Cortex of kidney (tissue), 1 donor: Measurements from ENCODE around the gene ERN1.

Experiments
- DNase-seq: peaks from one replicate; lab custom pipeline; 2025; lab: John Stamatoyannopoulos, UW

Gene ERN1

DNA sequence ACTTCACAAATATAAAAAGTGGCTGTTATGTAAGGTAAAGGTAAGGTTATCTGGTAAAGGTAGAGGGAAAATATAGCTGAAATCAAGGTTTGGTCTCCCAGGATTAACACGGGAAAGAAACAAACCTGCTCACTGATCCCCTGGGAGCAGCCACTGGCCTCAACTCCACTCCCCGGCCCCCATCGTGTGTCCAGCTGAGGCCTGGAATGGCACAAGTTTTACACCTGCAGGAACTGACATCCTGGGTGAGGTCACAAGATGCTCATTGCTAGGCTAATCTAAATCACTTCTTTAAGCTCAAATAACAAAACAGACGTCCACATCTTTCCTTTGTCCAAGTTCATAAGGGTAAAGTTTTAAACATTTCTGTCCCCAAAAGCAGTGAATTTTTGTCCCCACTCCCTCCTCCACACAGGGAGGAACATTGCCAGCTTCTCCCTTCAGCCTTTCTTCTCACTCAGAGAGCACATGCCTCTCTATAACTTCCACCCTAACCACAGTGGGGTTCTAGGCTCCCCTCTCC is 46.3 kb downstream of the ERN1 start:
- no peak for DNase-seq

DNA sequence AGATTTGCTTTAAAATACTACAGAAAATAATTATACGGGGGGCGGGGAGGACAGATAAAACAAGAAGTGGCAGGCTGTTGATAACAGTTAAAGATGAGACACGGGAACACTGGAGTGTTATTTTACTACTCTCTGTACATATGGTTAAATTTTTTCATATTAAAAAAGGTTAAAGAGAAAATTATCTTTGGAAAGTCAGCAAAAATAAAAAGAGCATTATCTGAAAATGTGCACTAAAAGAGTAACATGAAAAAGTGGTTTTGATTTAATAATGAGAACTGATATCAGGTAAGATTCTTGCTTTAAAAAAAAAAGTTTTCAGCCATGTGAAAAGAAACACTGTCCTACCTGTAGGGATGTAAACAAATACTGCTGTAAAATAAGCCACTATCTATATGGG is 46.9 kb downstream of the ERN1 start:
- no peak for DNase-seq

GRCh38 chr17:64081802-64082799 is 47.8 kb downstream of the ERN1 start:
- DNase-seq = no peak

DNA sequence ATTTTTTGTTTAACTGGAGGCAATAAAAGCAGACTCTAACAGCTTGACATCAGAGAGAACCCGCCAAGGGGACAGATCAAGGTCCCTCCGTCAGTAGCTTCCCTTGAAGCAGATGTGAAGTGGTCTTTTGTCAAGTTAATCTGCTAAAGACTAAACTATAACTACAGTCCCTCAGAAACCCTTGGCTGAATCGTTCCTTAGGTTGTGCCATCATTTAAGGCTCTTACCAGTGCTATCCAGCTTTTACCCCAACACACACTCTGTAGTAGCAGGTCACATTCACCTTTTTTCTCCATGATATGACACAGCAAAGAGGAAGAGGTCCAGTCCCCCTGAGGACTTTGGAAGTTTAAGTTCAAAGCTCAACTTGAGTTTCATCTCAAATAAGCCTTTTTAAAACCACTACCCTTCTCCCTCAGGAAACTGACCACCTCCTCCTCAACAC is 49.7 kb downstream of the ERN1 start:
- no peak for DNase-seq

- no peak for DNase-seq
Measured at GRCh38 chr17:64077379-64077778, 52.6 kb downstream of the ERN1 start.

GRCh38 chr17:64075913-64076312 is 54.0 kb downstream of the ERN1 start:
- no peak for DNase-seq

DNA sequence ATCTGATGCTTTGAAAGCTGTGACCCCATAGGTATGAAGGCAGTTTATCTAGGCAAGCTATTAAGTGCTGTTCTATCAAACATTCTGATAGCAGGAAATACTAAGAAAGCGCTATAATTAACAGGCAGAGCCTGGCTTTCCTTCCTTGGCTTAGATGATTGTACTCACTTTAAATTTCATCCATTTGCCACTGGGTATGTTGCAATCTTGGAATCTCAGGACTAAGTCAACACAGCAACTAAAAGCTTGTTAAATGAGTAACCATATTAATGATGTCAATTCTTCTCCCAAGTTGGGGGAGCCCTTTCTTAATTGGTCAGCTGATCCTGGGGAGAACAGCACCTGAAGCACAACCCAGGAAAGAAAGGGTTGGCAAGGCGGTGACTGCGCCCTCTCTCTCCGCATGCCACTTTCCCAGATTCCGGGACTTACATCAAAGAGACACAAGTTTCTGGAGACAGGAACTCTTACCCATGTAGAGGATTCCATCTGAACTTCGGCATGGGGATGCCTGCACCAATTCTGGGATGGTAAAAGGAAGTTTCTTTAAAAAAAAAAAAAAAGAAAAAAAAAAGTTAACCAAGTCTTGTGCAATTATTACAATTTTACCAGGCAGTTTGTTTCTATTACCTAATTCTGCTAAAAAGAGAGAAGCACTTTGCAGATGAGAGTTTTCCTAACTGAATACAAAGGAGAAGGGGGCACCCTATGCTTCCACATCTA is 55.1 kb downstream of the ERN1 start:
- no peak for DNase-seq

- no peak for DNase-seq
Measured at GRCh38 chr17:64073771-64074703, 55.9 kb downstream of the ERN1 start.

DNA sequence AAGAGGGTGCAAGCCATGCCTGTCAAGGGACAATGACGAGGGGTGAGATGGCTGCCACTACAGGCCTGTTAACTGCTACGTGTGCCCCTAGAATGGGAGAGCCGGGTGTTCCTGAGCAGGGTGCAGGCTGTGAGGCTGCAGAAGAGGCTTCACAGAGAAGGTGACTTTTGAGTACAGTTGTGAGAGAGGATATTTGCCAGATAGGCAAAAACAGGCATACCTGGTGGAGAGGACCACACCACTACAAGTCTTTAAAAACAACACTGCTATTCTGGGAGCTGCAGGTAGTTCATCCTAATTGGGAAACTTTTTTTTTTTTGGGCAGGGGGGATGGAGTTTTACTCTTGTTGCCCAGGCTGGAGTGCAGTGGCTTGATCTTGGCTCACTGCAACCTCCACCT is 58.8 kb downstream of the ERN1 start:
- no peak for DNase-seq

GRCh38 chr17:64070213-64070612 is 59.7 kb downstream of the ERN1 start:
- DNase-seq = no peak

- no peak for DNase-seq
Measured at GRCh38 chr17:64069143-64069542, 60.8 kb downstream of the ERN1 start.

GRCh38 chr17:64067657-64068056 is 62.3 kb downstream of the ERN1 start:
- DNase-seq = no peak

DNA sequence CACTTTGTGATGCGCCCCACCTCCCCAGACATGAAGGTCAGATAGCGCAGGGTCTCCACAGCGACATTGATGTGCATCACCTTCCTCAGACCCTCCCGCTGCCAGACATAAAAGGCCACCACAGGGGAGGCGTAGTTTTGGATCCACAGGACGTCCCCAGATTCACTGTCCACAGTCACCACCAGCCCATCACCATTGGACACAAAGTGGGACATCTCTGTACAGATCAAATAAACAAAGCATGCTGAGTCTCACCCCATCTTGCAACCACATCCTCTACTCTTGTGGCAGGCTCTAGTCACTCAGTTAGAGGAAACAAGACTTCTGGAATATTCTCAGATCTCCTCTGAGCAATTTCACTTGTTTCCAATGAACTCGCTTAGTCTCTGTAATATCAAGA is 63.2 kb downstream of the ERN1 start:
- no peak for DNase-seq

DNA sequence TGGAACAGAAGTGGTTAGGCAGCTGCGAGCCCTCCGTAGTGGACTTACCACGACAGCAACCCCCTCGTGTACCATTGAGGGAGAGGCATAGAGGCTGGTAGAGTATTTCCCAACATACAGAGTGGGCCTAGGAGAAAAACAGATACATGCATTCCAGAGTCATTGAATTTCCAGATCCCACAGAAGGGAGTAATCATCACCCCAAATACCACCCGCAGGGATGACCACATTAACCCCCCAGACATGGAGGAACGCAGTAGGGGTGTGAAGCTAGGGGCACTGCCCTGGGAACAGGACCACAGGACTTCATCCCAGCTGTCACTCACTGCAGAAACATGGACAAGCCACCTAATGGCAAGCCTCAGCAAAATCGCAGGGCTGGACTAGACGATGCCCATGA is 64.8 kb downstream of the ERN1 start:
- DNase-seq = no peak

- DNase-seq = no peak
Measured at GRCh38 chr17:64064331-64064730, 65.6 kb downstream of the ERN1 start.

GRCh38 chr17:64063766-64064224 is 66.1 kb downstream of the ERN1 start:
- no peak for DNase-seq

GRCh38 chr17:64063088-64063487 is 66.9 kb downstream of the ERN1 start:
- no peak for DNase-seq

- no peak for DNase-seq
Measured at GRCh38 chr17:64061178-64061898, 68.6 kb downstream of the ERN1 start.

GRCh38 chr17:64060331-64060730 is 69.6 kb downstream of the ERN1 start:
- DNase-seq = no peak

DNA sequence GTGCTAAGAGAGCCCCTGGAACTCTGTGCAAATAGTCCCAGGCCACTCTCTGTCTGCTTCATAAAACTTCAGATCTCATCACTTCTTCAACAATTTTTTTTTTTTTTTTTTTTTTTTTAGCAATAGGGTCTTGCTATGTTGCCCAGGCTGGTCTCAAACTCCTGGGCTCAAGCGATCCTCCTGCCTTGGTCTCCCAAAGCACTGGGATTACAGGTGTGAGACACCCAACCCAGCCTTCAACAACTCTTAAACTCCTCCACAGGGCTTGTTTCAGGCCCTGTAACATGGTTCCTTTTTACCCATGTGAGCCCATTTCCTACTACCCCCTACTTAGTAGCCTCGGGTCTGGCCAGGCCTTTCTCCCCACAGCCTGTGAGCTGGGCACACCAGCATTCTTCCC is 70.2 kb downstream of the ERN1 start:
- DNase-seq = no peak

DNA sequence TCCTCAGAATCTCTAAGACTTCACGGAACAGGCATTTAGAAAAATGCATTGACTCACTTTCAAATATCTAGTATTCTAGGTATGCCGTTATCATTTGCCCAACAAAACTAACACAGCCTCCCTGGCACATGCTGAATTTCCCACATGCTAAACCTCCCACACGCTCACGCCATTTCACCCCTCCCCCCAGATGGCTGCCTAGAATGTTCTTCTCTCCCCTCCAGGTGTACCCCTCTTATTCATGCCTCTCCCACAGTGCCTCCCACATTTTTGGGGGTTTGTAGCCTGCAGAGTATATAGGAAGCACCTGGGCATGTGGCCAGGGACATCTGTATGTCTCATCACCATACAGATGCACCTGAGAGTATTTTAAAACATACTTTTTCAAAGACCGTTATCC is 71.3 kb downstream of the ERN1 start:
- no peak for DNase-seq
